HG02885 (cell line): ENCODE data around the gene GPR34.
A peak's percentile ranks its signal among the peaks of the same experiment; 100 is the strongest.
"Not testable (repeated sequence)": the region's sequence is repeated elsewhere in the genome, so short reads cannot be mapped to it uniquely, and the experiment has no call there.

ENCODE experiments used
- ATAC-seq: cut with Tn5 transposase; IDR thresholded peaks from one replicate; pipeline ENCODE4 v1.9.1; 2021; ENCODE audit warnings: mild to moderate bottlenecking; ENCODE audit not compliant: unreplicated experiment, poor library complexity

The GPR34 gene, protein sequence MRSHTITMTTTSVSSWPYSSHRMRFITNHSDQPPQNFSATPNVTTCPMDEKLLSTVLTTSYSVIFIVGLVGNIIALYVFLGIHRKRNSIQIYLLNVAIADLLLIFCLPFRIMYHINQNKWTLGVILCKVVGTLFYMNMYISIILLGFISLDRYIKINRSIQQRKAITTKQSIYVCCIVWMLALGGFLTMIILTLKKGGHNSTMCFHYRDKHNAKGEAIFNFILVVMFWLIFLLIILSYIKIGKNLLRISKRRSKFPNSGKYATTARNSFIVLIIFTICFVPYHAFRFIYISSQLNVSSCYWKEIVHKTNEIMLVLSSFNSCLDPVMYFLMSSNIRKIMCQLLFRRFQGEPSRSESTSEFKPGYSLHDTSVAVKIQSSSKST

GRCh38 chrX:41688835-41689234, at the start of gene GPR34:
Gene GPR34 (plus strand): TSS chrX:41688973. CDS start chrX:41695634, 6,661 bp downstream.
- ATAC-seq, result no peak

GRCh38 chrX:41646201-41646600, 42.6 kb upstream of the GPR34 start:
- not testable (repeated sequence) for ATAC-seq

- ATAC-seq, result no peak
Measured at GRCh38 chrX:41653125-41653524, 35.6 kb upstream of the GPR34 start.

- no peak for ATAC-seq
Measured at GRCh38 chrX:41655101-41655500, 33.7 kb upstream of the GPR34 start.

DNA sequence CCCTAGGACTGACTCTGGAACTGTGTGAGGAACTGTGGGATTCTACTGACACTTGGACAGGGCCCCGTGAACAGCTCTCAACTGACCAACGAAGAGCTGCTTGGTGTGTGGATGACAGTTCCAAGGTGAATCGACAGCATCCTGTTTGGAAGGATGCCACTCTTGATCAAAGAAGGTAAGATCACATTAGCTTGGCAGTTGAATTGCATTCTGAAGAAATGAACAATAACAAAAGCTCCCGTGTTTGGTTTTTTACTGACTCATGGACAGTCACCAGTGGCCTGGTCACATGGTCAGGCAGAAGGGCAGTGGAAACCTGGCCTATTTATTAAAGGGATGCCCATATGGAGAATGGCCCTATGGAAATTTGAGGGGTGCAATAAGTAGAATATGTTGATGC, 33.1 kb upstream of the GPR34 start:
- no peak for ATAC-seq

DNA sequence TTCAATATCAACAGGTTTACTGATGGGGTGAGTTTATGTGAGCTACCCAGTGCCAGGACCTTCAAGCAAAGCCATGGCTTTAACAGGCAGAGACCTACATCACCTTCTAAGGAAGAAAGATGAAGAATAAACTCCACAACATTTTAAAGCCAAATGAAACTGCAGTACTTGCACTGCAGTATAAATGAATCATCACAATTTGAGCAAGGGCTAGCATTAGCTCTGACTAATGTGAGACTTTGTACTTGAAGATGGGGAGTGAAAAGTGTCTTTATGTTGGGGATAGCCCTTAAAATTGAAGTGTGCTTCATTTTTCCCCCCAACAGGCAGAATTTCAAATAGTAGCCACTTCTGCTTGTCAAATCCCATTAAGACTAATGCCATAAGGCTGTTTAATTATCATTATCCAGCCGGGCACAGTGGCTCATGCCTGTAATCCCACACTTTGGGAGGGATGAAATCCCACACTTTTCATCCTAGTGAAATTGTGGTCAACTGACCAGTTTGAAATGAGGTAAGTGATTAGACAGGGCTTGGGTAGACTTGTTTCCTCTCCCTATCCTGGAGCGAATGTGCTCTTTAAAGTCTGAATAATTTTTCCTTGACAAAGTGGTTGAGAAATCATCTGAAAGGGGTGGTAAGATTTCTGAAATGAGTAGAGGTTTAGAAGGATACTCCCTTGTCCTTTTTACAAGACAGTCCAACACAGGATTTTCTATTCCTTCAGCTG, 27.2 kb upstream of the GPR34 start:
- ATAC-seq, result no peak

DNA sequence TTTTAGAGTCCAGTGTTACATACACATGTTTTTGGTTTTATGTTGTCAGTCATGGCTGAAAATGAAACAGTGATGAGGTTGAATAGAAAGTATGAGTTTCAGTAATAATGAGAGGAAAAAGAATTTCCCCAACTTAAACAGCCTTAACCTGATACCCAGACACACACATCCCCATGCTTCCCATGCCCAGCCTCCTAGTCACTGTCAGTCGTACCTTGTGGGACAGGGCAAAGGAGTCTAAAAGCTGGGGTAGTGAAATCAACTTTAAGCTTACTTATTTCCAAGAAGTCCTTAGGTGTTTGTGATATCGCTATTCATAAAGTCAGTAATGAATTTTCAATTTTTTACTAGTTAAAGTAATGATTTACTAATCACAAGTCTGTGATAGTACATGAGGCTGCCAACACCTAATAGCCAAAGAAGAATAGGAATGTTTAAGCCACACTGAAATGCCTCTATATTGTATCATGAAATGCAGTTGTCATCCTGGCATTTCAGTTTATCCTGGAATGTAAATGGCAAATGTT, 24.3 kb upstream of the GPR34 start:
- peak; percentile 90 for ATAC-seq

DNA sequence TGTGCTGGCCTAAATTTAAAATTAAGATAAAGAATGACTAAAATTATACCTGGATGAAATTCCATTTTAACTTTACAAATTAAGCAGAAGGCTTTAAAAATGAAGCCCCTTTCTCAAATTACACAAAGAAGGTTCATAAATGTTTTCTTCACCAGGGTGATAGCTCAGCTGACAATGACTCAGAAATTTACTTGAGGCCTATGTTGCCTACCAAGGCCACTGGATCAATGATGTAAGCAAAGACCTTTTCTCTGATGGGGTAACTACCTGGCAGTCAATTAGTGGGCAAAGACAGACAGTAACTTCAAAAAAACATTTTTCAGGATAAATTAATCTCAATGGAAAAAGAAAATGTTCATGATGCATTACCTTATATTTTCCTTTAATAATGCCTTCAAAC, 23.9 kb upstream of the GPR34 start:
- ATAC-seq, result no peak

GRCh38 chrX:41665686-41666085, 23.1 kb upstream of the GPR34 start:
- ATAC-seq, result no peak

GRCh38 chrX:41666251-41666650, 22.5 kb upstream of the GPR34 start:
- no peak for ATAC-seq

DNA sequence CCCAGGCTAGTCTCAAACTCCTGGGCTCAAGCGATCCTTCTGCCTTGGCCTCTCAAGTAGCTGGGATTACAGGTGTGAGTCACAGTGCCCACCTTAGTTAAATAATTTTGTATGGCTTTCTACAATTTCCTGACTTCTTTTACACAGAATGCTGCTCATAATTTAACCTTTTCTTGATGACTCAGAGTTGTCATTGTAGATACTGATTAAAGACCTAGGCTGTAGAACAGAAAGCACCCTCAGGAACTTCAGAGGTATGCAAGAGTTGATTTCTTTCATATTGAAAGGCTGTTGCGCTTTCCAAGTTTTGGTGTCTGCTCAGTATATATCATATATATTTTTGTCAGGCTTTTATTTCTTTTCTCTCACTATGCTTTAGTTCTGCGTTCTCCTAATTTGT, 21.1 kb upstream of the GPR34 start:
- no peak for ATAC-seq

- ATAC-seq, result no peak
Measured at GRCh38 chrX:41670112-41670511, 18.7 kb upstream of the GPR34 start.

DNA sequence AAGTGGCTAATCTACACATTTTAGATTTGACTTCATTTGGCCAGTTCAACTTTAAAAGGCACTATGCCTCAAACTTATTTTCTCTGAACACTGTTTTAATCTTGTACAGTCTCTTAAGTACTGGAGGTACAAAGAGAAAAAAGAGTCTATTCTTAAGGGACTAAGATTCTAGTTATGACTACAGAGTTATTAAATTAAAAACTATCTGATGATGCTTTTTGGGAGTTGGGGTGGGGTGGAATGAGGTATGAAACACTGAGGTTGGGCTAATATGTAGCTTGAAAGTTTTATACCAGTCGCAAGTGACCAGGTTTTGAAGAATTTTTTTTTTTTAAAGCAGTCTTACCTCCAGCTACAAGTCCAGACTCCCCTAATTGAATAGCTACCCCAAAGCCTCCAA, 17.7 kb upstream of the GPR34 start:
- ATAC-seq, result no peak

DNA sequence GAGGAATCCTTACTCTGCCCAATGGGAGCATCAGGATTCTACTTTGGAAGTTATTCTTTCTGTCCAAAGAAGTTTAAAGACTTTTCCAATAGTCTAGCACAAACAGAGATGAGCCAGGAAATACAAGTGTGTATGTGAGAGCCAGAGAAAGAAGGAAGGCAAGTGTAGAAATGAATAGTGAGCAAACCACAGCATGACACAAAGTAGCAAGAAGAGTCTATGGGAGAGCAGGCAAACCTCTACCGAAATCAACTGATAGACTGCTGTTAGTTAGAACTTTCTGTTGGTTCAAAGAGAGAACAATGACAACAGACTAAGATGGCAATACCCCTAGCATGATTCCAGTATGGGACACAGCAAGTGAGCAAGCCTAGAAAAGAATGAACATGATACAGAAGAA, 16.1 kb upstream of the GPR34 start:
- no peak for ATAC-seq

GRCh38 chrX:41676361-41676760, 12.4 kb upstream of the GPR34 start:
- not testable (repeated sequence) for ATAC-seq

DNA sequence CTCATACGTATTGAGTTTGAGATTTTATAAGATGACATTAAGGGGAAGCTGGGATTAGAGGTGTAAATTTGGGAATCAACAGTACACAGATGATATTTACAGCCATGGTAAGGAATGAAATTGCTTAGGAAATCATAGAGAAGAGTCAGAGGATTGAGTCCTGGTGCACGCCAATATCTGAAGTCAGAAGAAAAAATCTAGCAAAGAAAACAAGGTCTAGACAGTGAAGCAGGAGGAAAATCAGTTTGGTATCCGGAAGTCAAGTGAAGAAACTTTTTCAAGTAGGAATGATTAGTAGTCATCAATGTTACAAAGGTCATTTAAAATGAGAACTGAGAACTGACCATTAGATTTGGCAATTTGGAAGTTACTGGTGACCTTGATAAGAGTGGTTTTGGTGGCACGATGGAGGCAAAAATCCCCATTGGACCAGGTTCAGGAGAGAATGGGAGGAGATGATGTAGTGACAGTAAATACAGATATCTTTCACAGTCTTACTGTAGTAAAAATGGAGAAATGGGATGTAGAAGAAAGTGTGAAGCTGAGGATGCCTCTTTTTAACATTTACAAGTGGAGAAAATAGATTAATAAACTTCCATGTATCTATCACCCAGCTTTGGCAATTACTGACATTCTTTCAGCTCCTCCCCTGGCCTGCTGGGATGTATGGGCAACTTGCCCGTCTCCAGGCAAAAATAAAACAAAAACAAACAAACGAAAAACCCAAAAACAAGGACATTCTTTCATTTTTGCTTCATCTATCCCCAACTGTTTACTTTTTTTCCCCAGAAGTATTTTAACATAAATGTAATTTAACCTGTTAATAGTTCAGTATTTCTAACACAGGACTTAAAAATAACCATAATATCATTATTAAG, 11.4 kb upstream of the GPR34 start:
- no peak for ATAC-seq

GRCh38 chrX:41684138-41684537, 4.6 kb upstream of the GPR34 start:
- ATAC-seq, result no peak

GRCh38 chrX:41684940-41685339, 3.8 kb upstream of the GPR34 start:
- ATAC-seq, result no peak

- no peak for ATAC-seq
Measured at GRCh38 chrX:41686788-41687187, 2.0 kb upstream of the GPR34 start.

DNA sequence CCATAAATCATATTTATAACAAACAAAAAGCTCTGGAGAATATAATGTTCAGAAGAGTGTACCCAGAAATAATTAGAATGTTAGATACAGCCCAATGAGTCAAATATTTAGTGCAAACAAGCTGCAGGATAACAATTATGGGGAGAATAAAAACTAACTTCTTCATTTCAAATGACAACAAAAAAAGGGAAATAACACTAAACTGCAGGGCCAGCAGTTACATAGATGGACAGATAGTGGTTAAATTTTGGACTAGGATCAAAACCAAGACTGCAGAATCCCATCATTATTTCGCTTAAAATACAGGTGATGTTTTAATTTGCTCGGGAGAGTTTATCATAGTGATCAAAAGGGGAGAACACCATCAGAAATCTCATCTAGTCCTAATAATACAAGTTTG, 617 bp upstream of the GPR34 start:
- ATAC-seq, result no peak

DNA sequence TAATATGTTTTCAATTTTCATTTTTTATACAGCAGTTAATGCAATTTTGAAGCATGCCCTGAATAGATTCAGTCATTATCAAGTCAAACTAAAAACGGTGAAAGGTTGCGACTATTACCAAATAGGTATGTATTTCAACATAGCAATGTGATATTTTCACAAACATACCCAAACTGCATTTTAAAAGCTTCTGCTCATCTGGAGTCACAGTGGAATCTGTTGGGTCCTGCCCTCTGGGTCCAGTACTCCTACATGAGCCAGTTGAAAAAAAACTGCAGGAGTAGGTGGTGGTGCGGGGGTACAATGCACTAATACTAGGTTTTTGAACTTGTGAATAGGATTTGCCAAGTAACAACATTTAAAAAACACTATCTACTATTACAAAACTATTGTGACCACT, 938 bp downstream of the GPR34 start:
- no peak for ATAC-seq
